GM13977 (cell line): Measurements from ENCODE around the gene MTHFD1.

Source experiments
- DNase-seq: peaks from one replicate; pipeline ENCODE4 v3.0.0; 2012; ENCODE audit warnings: low spot score
- CTCF ChIP-seq: IDR thresholded peaks from 2 replicates; pipeline ENCODE4 v1.5.1; 2012; ENCODE audit warnings: mild to moderate bottlenecking, control low read depth; ENCODE audit not compliant: insufficient read depth; ENCODE audit errors: extremely low read depth, missing control alignments
- in situ Hi-C: fragments of 300-500 bp; cut with MboI; formaldehyde crosslinking; loops from one replicate; pipeline ENCODE4 v1.12.0; 2022; ENCODE audit warnings: low sequenced_read_pairs, low pct_unique_long_range_greater_than_20kb, mixed read lengths, inconsistent platforms; ENCODE audit not compliant: unreplicated experiment

MTHFD1 gene

DNA sequence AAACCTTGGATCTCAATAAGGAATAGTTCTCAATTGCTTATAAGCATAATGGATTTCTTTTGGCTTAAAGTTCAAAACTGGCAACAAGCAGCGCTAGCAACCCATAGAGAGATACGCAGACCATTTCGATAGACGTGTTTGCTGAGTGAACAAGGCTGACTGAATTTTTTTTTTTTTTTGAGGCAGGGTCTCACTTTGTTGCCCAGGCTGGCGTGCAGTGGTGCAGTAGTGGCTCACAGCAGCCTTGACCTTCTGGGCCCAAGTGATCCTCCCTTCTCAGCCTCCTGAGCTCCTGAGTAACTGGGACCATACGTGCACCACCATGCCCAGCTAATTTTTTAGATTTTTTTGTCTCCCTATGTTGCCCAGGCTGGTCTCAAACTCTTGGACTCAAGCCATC, 75.7 kb downstream of the MTHFD1 start:
- in situ Hi-C loops, result no loop called here
- no peak for DNase-seq
- TF ChIP-seq CTCF, result no peak

DNA sequence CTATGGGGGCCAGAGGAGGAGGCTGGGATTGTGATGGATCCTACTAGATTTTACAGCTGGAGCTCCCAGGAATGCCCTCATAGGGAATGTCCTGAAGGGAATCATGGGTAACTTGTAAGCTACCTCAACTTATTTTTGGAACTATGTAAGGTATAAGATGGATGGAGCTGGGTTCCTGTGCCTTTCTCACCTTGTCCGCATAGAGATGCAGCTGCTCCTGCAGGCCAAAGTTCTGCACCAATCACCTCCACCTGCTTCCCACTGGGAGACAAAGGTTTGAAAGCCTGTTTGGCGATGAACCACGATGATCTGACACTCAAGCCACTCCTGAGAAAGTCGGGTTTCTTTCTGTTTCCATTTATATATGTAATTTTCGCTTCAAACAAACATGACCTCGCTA, 76.5 kb downstream of the MTHFD1 start:
- TF ChIP-seq CTCF, result no peak
- in situ Hi-C loops, result no loop called here
- no peak for DNase-seq

DNA sequence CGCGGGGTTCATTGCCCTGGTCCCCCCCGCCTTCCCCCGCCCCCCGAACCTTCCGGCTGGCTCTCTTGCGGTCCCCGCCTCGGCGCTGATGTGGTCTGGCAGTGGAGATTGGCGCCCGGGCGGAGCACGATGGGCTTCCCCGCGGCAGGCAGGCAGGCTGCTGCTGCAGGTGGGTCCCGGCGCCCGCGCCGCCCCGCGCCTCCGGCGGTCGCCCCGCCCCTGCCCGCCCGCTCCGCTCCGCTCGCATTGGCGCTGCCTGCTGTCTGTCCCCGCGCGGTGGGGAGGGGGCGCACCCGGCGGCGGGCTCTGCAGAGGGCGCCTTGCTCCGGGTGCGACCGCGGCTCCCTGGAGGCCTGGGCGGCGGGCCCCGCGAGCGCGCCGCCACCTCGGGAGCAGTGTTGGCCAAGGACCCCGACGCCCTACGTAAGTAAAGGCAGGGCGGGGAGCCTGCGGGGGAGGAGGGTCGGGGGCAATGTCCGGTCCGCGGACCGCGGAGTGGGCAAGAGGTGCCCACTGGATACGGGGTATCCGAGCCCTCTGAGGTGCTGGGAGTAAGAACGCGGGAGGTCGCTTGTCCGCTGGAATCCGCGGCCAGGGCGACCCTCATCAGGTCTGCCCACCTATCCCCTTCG, 77.2 kb downstream of the MTHFD1 start, which contains the start of gene AKAP5:
Gene AKAP5 (plus strand): TSS at position 309 of the 632 bp plus-strand sequence. CDS start 2,896 bp downstream, outside the sequence.
- TF ChIP-seq CTCF, result peak; percentile 24
- in situ Hi-C loops, result no loop called here
- peak; percentile 83 for DNase-seq

DNA sequence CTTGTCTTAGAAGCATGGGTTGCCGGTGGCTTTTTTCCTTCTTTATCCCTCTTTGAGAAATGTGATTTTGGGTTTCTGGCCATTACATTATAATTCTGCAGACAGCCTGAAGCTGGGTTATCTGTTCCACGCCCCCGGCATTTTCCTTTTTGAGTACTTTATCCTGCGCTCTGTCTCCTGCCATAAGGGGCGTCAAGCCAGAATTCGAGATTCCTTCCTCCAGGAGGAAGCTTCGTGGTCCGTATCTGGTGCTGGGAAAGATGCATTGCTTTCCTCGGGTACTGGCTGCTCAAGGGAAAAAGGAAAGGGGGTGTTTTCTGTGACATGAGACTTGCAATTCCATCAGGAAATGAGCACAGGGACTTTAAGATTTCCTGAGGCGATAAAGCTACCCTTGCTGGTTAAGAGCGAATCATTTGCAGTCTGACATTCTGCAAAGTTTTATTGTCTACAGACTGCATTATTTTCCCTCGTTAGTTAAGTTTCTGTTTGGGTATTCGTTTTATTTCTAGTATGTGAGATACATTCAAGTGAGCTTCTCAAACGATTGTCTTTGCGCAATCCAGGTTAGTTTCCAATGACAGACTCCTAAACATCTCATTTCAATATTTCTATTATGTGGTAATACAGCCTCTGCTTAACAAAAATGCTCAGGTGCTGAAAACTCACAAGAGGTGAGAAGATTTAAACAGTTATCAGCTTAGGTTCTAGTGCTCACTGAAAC, 77.8 kb downstream of the MTHFD1 start:
- in situ Hi-C loops, result no loop called here
- TF ChIP-seq CTCF, result no peak
- DNase-seq, result no peak

- in situ Hi-C loops, result no loop called here
- no peak for DNase-seq
- no peak for TF ChIP-seq CTCF
These were observed 78.9 kb downstream of the MTHFD1 start for GRCh38 chr14:64467101-64467500.

GRCh38 chr14:64467566-64467965, 79.4 kb downstream of the MTHFD1 start:
- peak; percentile 23 for DNase-seq
- no peak for TF ChIP-seq CTCF
- in situ Hi-C loops, result no loop called here
